Breast epithelium (tissue), 3 donors: Measurements from ENCODE around the gene TGFBR3.

Experiments
- POLR2A ChIP-seq: fragments of 450-650 bp; IDR thresholded peaks from one replicate; pipeline ENCODE4 v1.6.1; 2016; ENCODE audit warnings: antibody characterized with exemption, mild to moderate bottlenecking, moderate library complexity
- POLR2AphosphoS5 ChIP-seq, 3 donors: sonication (generic); formaldehyde crosslinking; IDR thresholded peaks; one replicate each; pipeline ENCODE4 v1.6.1; 2017; ENCODE audit warnings: antibody characterized with exemption in 3 of 3
- TF ChIP-seq, protein P1 (sequence below), 3 donors: fragments of 450-650 bp; IDR thresholded peaks; one replicate each; pipeline ENCODE4 v1.5.1; 2016 to 2017; ENCODE audit warnings: antibody characterized with exemption in 3 of 3, mild to moderate bottlenecking in 3 of 3, moderate library complexity in 3 of 3

DNA sequence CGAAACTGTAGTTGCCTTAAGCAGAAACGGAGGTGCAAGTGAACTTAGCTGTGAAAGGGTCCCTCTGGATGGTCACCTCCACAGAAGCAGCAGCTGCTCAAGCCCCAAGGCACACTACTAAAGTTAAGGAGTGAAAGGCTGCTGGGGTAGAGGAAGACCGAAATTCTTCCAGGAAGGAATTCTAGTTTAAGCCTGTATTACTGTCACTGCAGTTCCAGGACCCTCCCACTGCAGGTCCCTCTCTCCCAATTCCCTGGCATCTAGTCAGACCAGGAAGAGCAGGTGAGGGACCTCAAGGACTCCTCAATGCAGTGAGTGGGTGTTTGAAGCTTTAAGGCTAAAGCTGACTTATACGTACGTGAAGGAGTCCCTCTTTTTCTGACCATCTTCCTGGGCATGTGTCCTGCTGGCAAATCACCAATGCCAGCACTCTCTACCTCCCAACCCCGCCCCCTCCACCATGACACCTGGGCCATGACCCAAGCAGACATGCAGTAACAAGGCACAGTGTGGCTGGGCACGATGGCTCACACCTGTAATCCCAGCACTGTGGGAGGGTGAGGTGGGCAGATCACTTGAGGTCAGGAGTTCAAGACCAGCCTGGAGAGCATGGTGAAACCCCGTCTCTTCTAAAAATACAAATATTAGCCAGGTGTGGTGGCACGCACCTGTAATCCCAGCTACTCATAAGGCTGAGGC is 57.2 kb downstream of the TGFBR3 start:
- TF ChIP-seq POLR2A (no peak), POLR2AphosphoS5 (IDR thresholded peaks at IDR 0.05) (no peak)
- TF ChIP-seq, protein P1, sequence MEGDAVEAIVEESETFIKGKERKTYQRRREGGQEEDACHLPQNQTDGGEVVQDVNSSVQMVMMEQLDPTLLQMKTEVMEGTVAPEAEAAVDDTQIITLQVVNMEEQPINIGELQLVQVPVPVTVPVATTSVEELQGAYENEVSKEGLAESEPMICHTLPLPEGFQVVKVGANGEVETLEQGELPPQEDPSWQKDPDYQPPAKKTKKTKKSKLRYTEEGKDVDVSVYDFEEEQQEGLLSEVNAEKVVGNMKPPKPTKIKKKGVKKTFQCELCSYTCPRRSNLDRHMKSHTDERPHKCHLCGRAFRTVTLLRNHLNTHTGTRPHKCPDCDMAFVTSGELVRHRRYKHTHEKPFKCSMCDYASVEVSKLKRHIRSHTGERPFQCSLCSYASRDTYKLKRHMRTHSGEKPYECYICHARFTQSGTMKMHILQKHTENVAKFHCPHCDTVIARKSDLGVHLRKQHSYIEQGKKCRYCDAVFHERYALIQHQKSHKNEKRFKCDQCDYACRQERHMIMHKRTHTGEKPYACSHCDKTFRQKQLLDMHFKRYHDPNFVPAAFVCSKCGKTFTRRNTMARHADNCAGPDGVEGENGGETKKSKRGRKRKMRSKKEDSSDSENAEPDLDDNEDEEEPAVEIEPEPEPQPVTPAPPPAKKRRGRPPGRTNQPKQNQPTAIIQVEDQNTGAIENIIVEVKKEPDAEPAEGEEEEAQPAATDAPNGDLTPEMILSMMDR (IDR thresholded peaks at IDR 0.05) = no peak
